Coronary artery (tissue), 2 donors: ENCODE results near the gene FTSJ1.

Source experiments
- DNase-seq: peaks from one replicate; pipeline ENCODE4 v3.0.0-alpha.2; 2017; ENCODE audit warnings: low spot score
- H3K27ac ChIP-seq, 2 donors: fragments of 200-600 bp; sonication (generic); one replicate each; pipeline ENCODE4 v1.5.1; 2016 to 2019
- H3K4me3 ChIP-seq: fragments of 200-600 bp; sonication (generic); 2 replicates; pipeline ENCODE4 v1.5.1; 2016; ENCODE audit warnings: mild to moderate bottlenecking, moderate library complexity
- TF ChIP-seq, protein P1 (sequence below): fragments of 200-600 bp; sonication (generic); IDR thresholded peaks from one replicate; pipeline ENCODE4 v1.5.1; 2019; ENCODE audit warnings: antibody characterized with exemption

The FTSJ1 gene

DNA sequence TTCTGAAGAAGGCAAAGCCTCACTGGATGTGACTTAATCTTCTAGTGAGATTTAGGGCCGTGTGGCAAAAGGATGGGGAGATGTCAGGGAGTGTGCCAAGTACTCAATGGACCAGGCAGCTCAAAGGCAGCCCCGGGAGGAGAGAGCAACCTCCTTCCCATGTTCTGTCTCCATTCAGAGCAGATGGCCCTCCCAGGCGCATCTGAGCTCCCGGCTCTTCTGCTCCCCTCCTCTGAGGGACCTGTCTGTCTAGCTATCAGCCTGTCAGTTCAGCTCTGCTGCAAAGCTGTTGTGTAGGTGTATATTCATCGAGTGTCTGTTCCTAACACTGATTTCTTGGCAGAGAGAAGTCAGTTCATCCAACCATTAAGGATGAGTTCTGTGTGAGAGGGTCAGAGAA lies 21.9 kb downstream of the FTSJ1 start:
- no peak for DNase-seq
- Histone ChIP-seq H3K27ac (no peak overlapping the region), H3K4me3 (no peak overlapping the region)
- TF ChIP-seq, protein P1, sequence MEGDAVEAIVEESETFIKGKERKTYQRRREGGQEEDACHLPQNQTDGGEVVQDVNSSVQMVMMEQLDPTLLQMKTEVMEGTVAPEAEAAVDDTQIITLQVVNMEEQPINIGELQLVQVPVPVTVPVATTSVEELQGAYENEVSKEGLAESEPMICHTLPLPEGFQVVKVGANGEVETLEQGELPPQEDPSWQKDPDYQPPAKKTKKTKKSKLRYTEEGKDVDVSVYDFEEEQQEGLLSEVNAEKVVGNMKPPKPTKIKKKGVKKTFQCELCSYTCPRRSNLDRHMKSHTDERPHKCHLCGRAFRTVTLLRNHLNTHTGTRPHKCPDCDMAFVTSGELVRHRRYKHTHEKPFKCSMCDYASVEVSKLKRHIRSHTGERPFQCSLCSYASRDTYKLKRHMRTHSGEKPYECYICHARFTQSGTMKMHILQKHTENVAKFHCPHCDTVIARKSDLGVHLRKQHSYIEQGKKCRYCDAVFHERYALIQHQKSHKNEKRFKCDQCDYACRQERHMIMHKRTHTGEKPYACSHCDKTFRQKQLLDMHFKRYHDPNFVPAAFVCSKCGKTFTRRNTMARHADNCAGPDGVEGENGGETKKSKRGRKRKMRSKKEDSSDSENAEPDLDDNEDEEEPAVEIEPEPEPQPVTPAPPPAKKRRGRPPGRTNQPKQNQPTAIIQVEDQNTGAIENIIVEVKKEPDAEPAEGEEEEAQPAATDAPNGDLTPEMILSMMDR, result no peak

DNA sequence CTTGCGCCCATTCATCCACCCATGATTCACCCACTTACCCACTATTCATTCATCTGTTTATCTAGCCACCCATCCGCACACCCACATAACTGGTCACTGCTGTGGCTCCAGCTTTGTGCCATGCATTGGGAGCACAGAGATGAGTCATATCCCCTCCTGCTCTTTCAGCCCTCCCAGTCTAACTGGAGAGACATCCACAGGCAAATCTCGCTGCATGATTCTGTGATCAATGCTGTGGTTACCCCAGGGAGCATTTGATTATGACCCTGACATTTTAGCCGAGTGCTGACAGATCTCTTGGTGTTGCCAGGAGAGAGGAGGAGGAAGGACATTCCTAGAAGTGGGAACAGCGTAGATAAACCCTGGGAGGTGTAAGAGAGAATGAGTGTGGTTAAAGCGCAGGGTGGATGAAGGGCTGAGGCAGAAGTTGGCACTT lies 22.4 kb downstream of the FTSJ1 start:
- Histone ChIP-seq H3K4me3 (no peak overlapping the region), H3K27ac (no peak overlapping the region)
- no peak for DNase-seq
- TF ChIP-seq, protein P1, result no peak

DNA sequence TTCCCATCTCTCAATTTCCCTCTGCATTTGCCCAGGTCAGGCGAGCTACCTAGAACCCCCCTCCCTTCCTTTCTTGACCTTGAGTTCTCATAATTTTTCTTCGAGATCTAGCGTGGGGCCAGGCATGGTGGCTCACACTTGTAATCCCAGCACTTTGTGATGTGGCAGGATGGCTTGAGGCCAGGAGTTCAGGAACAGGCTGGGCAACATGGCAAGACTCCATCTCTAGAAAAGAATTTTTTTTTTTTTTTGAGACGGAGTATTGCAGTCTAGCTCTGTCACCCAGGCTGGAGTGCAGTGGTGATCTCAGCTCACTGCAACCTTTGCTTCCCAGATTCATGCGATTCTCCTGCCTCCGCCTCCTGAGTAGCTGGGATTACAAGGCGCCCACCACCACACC lies 28.3 kb downstream of the FTSJ1 start:
- TF ChIP-seq, protein P1, result no peak
- DNase-seq, result no peak
- no peak overlapping the region for H3K4me3 ChIP-seq
- H3K27ac ChIP-seq, result no peak overlapping the region

DNA sequence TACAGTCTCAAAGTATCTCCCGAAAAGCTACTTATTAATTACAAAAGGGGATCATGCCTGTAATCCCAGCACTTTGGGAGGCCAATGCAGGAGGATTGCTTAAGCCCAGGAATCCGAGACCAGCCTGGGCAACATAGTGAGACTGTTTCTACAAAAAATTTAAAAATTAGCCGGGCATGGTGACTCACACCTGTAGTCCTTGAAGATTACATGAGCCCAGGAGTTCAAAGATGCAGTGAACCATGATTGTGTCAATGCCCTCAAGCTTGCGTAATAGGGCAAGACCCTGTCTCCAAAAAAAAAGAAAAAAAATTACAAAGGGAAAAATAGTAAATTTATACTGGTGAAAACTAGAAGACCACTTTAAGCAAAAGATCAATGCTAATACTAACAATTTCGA lies 29.5 kb downstream of the FTSJ1 start:
- H3K4me3 ChIP-seq, result no peak overlapping the region
- DNase-seq, result no peak
- TF ChIP-seq, protein P1, result no peak
- H3K27ac ChIP-seq, result no peak overlapping the region

DNA sequence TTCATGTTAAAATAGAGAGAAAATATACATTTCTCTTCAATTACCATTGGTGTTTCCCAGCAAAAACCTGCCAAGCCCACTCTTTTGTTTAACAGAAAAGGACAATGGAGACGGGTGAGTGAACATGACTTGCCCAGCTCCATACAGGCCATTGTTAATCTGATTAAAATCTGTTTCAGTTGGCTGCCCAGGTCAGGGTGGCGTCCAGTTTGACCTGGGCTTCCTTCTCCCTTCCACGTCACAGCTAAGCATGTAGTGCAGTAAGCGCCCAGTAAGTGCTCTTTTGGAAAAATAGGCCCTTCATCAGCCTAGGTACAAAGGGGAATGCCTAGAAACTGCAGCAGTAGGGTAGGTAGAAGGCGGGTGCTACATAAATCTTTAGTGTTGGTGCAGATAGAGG lies 31.2 kb downstream of the FTSJ1 start:
- no peak overlapping the region for H3K4me3 ChIP-seq
- DNase-seq, result no peak
- TF ChIP-seq, protein P1, result no peak
- H3K27ac ChIP-seq, result no peak overlapping the region

DNA sequence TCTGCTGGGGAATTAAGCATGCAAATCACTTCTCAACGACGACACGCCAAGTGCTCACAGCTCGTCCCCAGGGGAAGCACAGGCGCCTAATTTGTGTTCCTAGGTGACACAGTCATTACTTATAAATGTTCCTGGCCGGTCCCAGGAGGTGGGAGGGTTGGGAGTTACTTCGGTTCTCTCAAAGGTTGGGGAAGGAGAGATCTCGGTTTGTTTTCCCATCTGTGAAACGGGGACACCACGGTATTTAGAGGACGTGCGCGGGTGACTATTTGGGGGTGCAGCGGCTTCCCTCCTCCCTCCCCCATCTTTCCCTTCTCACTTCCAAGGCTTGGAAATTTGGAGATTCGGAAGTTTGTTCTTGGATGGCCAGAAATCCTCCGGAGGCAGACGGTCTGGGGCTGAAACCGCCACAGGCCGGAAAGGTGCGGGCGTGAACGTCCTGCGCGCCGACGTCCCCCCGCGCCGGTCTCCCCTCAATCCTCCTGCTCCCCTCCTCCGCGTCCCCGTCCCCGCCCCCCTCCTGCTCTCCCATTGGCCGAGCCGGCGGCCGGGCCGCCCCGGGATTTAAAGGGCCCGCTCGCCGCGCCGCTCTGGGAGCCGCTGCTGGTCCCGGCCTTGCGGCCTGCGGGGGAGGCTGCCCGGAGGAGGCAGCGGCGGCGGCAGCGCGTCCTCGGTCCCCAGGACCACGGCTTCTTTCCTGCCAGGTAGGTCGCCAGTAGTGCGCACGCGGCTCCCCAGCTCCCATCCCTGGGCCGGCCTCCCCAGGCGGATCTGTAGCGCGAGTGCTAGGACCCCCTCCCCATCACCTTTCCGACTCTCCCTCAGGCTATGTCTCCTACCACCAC lies 32.6 kb downstream of the FTSJ1 start, which contains the start of gene PORCN:
PORCN (plus strand) TSS at position 593 of the 845 bp plus-strand sequence. CDS start 829 bp downstream, outside the sequence.
- H3K4me3 ChIP-seq, result peak within 1 kb of the TSS; percentile 77
- peak within 1 kb of the TSS; percentile 15 to 62 for H3K27ac ChIP-seq
- TF ChIP-seq, protein P1, result no peak
- DNase-seq, result peak; percentile 81

DNA sequence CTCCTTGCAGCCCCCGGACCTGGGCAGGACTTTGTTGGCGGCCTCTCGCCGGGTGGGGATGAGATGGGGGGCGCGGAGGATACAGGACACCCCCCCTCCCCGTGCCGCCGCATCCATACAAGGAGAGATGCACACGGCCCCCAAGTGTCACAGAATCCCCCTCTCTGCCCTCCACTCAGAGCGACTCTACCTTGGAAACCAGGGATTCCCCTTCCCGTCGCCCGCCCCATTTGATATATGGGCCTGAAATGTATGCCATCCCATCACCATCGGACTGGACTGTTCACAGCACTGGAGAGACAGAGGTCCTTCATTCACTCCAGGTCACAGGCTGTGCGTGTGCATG lies 33.2 kb downstream of the FTSJ1 start:
- Histone ChIP-seq H3K27ac (peak overlapping the region; percentile 15 to 62), H3K4me3 (peak overlapping the region; percentile 77)
- no peak for DNase-seq
- TF ChIP-seq, protein P1, result no peak
